GM19455 (cell line): ENCODE results near the gene TIFAB.

Source experiments
- ATAC-seq: cut with Tn5 transposase; IDR thresholded peaks from one replicate; pipeline ENCODE4 v1.9.1; 2021; ENCODE audit not compliant: unreplicated experiment

TIFAB gene

DNA sequence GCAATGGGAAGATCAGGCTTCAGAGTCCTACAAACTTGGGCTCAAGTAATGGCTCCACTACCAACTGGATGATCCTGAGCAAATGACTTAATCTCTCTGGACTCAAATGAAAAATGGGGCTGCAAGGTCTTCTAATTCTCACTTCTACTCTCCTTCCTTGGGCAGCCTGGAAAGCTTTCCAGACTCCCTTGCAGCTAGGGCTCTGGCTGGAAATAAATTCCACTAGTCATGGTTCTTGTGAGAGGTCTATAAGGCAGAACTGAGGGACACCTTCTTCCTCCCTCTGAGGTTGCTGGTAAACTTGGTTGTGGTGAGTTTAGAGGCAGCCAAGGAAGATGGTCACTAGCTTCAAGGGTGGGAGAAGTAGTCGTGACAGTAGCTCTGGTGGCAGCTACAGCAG is 23.6 kb downstream of the TIFAB start:
- ATAC-seq = no peak

DNA sequence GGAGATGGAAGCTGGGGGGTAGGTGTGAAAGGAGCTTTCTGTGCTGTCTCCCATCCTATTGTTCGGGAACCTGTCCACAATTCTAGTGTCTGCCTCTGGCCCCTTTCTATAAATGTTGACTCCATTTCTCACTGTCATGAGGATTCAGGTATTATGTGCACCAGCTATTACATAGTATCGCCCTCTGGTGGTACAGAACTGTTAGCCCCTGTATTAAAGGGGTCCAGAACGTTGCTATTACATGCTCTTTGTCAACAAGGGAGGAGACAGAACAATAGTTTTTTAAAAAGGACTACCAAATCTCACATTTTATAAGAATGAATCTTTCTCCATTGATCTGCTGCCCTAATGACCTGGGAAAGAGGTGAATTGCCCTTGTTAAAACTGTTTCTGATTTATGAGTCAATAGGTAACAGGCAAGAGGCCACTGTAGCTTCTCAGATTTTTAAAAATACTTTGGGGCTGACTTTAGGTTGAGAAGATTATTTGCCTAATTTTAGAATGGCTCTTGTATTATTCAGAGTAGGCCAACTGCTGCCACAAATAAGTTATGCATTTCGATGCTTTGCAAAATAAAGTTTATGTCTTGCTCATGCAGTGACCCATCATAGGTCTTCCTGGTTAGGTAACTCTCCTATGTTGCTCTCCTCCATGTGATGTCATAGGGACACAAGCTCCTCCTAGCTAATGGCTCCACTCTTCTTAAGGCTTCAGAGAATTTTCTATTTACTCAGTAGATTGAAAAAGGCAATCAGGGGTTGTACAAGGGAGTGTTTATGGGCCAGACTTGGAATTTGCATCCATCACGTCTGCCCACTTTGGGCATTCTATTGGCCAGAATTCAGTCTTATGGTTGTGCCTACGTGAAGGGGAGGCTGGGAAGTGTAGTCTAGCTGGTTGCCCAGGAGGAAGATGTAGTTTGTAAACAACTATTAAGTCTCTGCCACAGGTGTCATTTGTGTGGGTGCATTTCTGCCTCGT is 25.8 kb downstream of the TIFAB start:
- no peak for ATAC-seq

DNA sequence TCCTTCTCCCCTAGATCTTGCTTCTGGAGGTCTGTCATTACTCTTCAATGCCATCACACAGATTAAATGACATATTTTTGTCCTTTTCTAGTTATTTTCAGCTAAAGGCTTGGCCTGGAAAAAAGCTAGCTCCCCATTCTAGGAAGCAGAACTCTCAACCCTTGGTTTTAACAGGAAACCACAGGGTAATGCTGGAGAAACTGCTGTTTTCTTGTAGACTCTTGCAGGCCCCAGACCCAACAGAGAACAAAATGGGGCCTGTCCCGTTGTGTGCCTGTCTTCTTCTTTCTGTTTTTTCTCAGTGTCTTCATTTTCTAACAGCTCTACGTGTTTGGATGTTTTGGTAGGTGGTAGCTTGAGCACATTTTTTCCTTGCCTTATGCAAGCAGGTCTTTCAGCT is 26.5 kb downstream of the TIFAB start:
- no peak for ATAC-seq

DNA sequence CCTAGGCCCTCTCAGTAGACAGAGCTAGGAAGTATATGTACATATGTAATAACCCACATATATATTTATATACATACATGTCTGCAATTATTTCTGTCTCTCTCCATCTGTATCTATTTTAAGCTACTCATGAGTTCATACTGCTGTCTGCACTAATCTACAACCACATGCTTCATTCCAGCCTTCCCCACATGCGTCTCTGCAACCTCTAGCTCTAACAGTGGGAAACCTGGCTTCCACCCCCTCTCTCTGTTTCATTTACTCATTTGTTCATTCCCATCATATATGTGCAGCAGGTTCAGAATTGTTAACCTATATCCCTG is 28.3 kb downstream of the TIFAB start:
- no peak for ATAC-seq

DNA sequence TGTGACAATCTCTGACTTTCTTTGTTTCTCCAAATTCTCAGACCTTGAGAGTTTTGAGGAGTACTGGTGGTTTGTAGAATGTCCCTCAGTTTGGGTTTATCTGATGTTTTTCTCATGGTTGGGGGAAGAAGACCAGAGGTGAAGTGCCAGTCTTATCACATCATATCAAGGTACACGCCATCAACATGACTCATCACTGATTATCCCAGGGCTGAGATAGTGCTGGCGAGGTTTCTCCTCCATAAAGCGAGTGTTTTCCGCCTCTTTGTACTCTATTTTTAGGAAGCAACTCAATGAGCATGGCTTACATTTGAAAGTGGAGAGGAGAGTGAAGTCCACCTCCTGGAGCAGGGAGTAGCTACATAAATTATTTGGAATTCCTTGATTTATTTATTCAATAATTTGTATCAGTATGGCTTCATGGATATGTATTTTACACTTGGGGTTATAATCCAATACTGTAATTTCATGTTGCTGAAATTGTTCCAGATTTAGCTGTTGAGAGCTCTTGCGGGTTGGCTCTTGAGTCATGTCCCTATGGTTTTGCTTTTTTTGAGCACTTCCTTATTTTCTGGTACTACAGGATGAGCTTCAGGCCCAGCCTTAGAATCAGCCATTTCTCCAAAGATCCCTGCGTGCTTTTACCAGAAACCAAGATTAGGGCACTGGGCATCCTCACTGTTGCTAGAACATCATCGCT is 28.9 kb downstream of the TIFAB start:
- no peak for ATAC-seq

DNA sequence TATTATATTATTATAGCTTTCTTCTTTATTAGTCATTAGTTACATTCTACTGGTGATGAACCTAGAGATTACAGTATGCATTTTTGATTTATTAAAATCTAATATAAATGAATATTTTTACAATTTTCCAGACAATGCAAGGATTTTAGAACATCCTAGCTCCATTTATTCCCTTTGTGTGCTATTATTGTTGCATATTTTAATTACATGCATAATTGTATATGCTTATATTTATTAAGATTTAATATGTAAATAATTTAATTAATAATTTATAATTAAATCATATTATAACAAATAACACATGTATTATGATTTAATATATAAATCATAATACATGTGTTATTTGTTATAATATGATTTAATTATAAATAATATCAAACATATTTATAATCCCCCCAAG is 29.7 kb downstream of the TIFAB start:
- ATAC-seq = no peak

DNA sequence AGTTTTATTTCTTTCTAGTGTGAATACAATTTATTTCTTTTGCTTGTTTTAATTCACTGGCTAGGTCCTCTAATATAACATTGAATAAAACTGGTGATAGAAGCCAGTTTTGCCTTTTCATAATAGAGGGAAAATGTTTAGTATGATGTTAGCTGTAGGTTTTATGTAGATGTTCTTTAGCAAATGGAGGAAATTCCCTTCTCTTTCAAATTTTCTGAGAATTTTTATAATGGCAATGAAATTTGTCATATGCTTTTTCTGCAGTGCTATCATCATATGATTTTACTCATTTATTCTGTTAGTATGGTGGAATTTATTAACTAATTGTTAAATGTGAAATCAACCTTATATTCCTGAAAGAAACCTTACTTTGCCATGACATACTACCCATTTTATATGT is 35.1 kb downstream of the TIFAB start:
- no peak for ATAC-seq

DNA sequence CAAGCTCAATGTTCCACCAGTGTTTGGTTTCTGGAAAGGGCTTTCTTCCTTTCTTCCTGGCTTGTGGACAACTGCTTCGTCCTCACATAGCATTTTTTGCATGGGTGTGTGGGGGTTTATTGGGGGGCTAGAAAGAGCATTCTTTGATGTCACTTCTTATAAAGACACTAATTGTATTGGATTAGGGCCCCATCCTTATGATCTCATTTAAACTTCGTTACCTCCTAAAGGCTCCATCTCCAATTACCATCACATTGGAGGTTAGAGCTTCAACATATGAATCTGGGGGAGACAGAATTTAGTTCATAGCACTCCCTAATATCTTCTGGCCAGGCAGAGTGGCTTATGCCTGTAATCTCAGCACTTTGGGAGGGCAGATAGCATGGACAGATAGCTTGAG is 47.1 kb downstream of the TIFAB start:
- no peak for ATAC-seq

DNA sequence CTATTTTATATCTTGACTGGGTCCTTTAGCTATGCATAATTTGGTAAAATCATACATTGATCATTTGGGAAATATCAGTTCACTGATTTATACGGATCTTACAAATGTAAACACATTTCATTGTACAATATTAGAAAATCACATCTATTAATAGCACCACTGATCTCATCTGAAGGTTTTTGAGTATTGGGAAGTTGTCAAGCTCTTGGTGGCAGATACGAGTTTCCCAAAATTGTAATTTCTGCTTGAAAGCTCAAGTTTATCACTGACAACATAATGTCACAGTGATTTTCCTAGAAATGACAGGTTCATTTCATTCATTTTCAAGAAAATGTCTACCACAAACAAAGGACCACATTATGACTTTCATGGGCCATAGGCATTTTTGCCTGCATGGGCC is 50.1 kb downstream of the TIFAB start:
- ATAC-seq = no peak

DNA sequence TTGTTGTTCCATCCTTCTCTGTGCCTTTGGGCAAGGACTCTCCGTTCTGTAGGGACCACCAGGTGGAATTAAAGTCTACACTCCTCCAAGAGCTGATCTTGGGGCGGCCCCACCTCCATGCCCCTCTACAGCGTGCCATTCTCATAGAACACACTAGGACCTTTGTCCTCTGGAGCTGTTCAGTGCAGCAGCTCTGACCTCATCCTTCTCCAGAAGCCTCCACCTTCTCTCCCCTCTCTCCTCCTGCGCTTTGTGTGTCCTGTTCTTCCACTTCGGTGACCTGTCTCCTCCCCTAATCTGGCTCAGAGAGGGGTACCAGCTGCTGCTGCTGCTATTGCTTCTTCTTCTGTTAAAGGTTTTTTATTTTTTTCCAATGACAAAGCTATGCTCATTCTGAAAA is 51.3 kb downstream of the TIFAB start:
- no peak for ATAC-seq

DNA sequence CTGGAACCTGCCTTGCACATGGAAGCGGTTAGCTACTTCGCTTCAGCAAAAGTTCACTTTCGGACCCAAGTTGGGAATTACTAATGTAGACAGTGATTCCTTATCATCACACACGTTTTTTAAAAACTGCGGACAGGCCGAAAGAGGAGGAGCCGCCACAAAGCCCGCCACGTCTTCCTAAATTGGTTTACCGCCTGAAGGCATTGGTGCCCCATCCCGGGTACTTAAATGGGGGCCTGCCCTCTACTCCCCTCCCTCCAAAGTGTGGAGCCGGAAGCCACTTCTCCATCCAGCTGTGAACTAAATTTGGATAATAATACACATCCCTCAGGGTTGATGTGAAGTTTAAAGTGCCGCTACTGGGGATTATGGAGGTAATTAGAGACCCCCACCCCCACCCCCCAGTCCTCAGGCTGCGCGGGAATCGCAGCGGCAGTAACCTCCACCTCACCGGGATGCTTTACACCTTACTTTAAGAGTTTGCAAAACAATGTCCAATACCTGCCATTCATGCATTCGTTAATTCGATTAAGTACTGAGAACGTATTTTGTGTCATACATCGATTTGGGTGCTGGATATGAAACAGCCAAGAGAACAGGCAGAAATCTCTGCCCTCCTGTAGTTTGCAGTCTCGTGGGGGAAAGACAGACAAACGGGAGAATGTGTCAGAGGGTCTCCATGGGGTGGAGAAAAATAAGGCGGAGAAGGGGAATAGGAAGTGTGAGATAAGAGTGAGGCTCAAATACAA is 52.2 kb downstream of the TIFAB start:
- ATAC-seq = no peak

DNA sequence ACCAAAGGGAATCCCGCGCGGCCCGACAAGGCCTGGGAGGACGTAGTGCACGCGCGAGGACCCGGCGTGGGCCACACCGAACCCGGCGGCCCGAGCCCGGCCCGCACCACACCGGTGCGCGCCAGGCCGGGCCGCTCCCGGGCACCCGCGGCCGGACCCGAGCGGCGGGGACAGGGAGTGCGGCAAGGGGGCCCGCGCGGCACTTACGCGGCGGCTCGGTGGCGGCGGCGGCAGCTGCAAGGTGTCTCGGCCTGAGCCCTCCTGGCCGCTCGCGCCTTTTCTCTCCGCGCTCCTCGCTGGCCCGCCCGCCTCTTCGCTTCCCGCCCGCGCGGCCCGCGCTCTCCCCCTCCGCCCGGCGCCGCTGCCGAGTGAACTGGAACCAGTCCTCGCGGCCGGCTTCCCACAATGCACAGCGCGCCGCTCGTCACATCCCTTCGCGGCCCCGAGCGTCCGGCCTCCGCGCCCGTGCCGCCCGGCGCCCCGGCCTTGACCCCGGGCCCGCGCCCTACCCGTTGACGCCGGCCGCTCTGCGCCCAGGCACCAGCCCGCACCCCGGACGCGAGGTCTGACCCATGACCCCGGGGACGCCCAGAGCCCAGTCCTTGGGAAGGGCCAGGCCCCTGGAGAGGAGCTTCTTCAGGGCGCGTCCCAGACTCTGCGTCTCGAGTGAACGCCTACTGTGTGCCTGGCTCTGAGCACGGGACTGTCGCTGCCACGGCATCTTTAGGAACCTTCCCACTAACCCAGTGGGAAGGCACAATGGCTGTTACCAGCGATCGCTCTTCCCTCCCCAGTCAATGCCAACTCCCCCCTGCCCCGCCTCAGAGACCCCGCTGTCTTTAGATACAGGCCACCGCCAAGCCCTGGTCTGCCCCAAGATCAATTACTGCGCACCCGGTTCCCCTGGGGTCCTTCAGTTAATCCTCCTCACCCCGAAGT is 53.0 kb downstream of the TIFAB start, which contains the start of gene MACROH2A1:
TSS of gene MACROH2A1 (minus strand) at position 377 of the 939 bp plus-strand sequence. CDS start 10,138 bp downstream, outside the sequence.
- peak; percentile 87 for ATAC-seq

DNA sequence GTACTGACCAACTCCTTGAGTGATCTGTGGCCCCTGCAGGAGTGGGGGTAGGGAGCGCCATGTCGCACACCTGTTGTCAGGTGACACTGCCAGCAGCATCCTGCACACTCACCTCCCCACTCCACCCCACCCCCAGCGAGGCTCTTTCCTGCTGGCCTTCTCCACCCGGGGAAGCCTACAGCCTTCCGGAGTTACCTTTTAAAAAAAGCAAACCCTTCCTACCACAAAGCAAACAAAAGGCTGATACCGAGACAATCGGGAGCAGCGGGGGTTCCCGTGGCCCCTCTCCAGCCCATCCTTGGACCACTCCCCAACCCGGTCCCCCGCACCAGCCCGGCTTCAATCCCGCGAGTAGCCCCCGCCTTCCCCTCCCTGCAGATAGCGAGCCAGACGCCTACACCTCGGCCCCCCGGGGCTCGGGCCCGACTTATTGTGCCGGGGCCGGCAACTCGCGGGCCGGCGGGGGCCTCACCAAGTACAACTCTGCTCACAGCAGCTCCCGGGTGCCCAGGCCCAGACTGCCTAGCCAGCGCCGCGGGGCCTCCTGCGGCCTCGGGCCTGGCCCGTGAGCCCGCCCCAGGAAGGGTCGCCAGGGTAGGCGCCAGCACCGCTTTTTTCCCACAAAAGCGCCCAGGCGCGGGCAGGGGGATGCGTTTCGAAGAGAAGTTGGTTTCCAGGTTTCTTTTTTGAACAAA is 53.8 kb downstream of the TIFAB start:
- peak; percentile 45 for ATAC-seq
